Retinal pigment epithelial cell (primary cell): Measurements from ENCODE around the gene GUCY2F.

ENCODE experiments used
- DNase-seq: peaks from one replicate; pipeline ENCODE4 v3.0.0-alpha.2; 2010; ENCODE audit warnings: low read depth
- H3K4me3 ChIP-seq: 2 replicates; pipeline ENCODE4 v1.5.1; 2011; ENCODE audit warnings: mild to moderate bottlenecking, low read length, control low read depth, moderate library complexity
- CTCF ChIP-seq: conservative IDR thresholded peaks from 2 replicates; pipeline ENCODE4 v1.5.1; 2011; ENCODE audit warnings: low read depth, low read length, control low read depth, inconsistent platforms

The GUCY2F gene

GRCh38 chrX:109382332-109382731 lies 99.6 kb downstream of the GUCY2F start:
- TF ChIP-seq CTCF, result no peak
- no peak overlapping the region for H3K4me3 ChIP-seq
- DNase-seq, result no peak

- TF ChIP-seq CTCF, result no peak
- H3K4me3 ChIP-seq, result no peak overlapping the region
- DNase-seq, result no peak
These were observed 103.6 kb downstream of the GUCY2F start for GRCh38 chrX:109378281-109378680.

DNA sequence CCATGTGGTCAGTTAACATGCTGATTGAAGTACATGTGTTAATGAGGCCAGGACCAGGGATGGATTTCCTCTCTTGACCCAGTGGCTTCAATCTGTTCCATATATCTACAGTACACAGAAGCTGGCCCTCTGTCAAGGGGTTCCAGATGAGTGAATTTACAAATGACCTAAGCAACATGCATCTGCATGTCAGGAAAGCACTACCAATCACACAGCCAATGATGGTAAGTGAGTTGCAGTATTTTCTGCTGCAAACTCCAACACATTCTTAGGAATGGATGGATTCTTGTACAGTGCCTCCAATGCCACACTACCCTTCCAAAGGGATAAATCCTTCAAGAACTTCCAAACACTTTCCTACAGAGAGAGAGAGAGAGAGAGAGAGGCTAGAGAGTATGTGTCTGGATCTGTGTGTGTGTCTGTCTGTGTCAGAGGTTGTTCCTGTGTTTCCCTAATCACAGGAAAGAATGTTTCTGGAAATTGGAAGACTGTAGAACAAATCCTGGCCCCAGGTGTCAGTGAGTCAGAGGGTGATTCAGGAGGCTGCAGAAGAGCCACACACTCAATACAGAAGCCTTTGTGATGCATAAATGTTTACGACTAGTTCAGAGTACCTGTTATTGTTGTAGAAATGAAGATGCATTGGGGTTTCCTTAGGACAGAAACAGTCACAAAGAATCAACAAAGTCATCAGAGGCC lies 107.5 kb downstream of the GUCY2F start:
- DNase-seq, result no peak
- no peak overlapping the region for H3K4me3 ChIP-seq
- TF ChIP-seq CTCF, result no peak

- no peak for DNase-seq
- TF ChIP-seq CTCF, result no peak
- H3K4me3 ChIP-seq, result no peak overlapping the region
These were observed 108.4 kb downstream of the GUCY2F start for GRCh38 chrX:109373468-109373867.

DNA sequence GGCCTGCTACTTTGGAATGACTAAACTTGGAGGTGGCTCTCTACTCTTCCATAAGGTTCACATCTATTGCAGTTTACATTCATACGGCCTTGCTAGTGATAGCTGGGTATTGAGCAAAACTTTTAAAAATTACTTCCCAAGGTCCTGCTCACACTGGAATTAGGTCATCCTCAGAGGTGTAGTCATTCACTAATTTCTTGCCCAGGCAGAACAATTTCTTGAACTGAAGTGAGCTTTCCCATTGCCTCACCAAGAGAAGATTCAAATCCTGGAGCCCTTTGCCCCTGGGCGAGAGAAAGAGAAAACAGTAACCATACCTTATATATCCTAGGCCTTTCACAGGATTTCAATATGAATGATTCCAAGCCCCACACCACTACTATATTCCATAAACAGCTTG lies 109.2 kb downstream of the GUCY2F start:
- H3K4me3 ChIP-seq, result no peak overlapping the region
- no peak for DNase-seq
- TF ChIP-seq CTCF, result no peak

DNA sequence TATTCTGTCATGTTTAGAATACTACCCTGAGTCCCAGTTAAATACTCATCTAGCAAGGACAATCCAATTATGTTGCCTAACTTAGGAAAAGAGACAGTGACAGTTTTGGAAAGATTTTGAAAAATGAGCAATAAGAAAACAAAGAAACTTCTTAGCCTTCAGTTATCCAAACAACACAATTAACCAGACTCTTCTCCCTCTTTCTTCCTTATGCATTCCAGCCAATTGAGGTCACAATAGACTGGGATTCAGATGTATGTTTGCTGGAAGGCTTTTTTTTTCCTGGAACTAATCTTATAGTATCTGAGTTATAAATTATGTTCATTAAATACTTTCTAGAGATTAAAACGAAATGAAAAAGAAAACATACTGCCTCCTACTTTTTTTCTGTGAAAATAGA lies 109.6 kb downstream of the GUCY2F start:
- DNase-seq, result no peak
- no peak for TF ChIP-seq CTCF
- no peak overlapping the region for H3K4me3 ChIP-seq

GRCh38 chrX:109362101-109362500 lies 119.8 kb downstream of the GUCY2F start:
- no peak for TF ChIP-seq CTCF
- no peak for DNase-seq
- H3K4me3 ChIP-seq, result no peak overlapping the region
